Body of pancreas (tissue), 4 donors: Measurements from ENCODE around the gene DDAH2.
A peak's percentile ranks its signal among the peaks of the same experiment; 100 is the strongest.

Experiments used
- CTCF ChIP-seq, 7 experiments: fragments of 450-650 bp in 4 of 7; fragments of 200-600 bp in 3 of 7; sonication (generic) in 3 of 7; IDR thresholded peaks; one replicate each; pipeline ENCODE4 v1.5.1; 2016 to 2019; ENCODE audit warnings: antibody characterized with exemption in 7 of 7
- POLR2A ChIP-seq, 3 donors: fragments of 450-650 bp; IDR thresholded peaks; one replicate each; pipeline ENCODE4 v1.6.1; 2016; ENCODE audit warnings: antibody characterized with exemption in 3 of 3, mild to moderate bottlenecking in 2 of 3

- TF ChIP-seq CTCF (IDR thresholded peaks at IDR 0.05): no peak
- TF ChIP-seq POLR2A (IDR thresholded peaks at IDR 0.05): peak; percentile 72 to 93 (median 91)
Measured at GRCh38 chr6:31736021-31736767, 7.1 kb upstream of the DDAH2 start, which contains the start of gene CLIC1.
